Middle frontal gyrus (tissue), 1 donor: Measurements from ENCODE around the gene TIRAP.
"Not testable (repeated sequence)": the region's sequence is repeated elsewhere in the genome, so short reads cannot be mapped to it uniquely, and the experiment has no call there.

Source experiments
- DNase-seq: peaks from one replicate; pipeline ENCODE4 v3.0.0-alpha.2; 2015; ENCODE audit warnings: low spot score; ENCODE audit errors: extremely low spot score

TIRAP gene

GRCh38 chr11:126284829-126285228 lies 1.9 kb downstream of the TIRAP start:
- DNase-seq, result peak; percentile 33

GRCh38 chr11:126288237-126288636 lies 5.3 kb downstream of the TIRAP start:
- DNase-seq, result no peak

DNA sequence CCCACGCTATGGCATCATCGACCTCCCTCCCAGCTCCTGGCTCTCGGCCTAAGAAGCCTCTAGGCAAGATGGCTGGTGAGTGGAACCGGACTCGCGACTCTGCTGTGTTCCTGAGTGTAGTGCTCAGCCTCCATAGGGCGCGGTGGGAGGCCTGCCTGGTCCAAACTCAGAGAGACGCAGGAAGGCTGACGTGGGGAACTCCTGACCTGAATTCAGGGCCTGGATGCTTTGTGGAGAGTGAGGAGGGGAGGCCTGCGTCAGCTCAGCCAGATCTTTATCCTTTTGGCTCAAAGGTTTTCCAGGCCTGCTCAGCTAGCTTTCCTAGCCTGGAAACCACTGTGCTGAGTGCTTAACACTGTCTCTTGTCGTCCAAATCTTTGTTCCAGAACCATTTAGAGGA lies 8.0 kb downstream of the TIRAP start:
- DNase-seq, result no peak

DNA sequence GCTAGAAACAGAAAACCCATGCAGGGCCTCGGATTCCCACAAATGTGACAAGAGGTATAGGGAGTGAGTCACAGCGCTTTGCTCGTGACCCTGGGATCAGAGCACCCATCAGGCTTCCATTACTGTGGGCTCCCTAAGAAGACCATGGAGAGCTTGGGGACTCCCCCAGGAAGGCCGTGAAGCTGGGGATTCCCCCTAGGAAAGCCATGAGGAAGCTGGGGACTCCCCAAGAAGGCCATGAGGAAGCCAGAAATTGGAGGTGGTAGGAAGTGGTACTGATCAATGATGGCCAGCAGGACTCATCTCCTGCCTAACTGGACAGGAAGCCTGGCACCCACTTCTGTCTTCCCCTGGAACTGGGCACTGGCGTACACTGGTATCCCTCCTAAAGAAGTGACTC lies 10.8 kb downstream of the TIRAP start:
- DNase-seq, result no peak

DNA sequence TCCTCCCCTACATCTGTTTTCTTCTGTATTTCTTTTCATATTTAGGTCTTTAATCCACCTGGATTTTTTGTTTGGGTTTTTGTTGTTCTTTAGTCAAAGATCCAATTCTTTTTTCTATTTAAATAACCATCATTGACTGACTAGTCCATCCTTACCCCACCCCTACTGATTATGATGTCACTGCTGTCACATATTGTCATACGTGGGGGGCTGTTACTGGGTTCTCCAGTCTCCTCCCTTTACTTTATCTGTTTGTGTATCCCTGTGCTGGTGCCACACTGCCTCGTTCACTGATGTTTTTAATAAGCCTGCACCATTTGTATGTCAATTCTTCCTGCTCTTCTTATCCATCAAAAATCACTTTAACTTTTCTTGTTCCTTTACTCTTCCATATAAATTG lies 14.1 kb downstream of the TIRAP start:
- no peak for DNase-seq

DNA sequence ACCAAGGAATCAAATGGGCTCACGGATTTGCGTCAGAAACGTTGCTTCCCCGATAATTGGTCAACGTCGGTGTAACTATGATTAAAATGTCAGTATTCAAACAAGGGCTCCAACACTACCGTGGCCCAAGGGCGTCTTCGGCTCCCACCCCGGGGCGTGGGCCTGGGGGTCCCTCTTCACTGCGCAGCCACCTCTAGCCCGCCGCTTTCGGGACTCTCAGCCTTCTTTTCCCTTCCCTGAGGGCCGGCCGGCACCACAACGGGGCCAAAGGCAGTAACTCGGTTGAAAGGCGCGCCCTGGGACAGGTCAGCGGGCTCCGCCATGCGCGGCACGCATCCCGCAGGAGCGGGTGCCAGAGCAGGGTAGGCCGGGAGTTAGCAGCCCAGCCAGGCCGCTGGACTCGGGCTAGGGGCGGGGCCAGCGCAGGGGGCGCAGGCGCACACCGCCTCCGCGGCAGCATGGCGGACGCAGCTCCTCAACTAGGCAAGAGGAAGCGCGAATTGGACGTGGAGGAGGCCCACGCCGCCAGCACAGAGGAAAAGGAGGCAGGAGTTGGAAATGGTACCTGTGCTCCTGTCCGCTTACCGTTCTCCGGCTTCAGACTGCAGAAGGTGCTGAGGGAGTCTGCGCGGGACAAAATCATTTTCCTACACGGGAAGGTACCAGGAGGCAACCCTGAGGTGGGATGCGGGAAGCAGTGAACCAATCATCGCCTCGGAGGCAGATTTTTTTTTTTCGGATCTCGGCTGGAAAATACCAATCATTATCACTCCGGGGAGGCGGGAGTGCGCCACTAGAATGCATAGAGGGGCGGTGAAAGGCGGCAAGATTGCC lies 20.9 kb downstream of the TIRAP start, which contains the start of gene DCPS:
DCPS (plus strand) TSS at position 438 of the 834 bp plus-strand sequence; CDS start at position 459, 21 bp downstream.
- DNase-seq, result peak; percentile 85

GRCh38 chr11:126304457-126305075 lies 21.7 kb downstream of the TIRAP start:
- DNase-seq, result no peak

- no peak for DNase-seq
These were observed 22.8 kb downstream of the TIRAP start for GRCh38 chr11:126305699-126306098.

DNA sequence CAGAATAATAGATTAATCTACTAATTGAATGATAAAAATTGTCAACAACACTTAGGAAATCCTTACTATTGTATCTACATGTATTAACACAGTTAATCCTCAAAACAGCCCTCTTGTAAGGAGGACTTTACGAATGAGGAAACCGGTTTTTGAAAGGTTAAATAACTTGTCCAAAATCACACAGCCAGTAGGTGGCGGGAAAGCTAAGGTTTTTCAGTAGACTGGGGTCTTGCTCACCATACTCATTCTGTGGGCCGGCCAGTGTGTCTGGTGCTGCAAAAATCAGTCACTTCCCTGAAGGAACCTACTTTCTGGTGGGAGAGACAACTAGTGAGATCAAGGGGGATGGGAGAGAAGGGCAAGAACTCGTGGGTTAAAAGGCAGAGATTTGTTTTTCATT lies 24.8 kb downstream of the TIRAP start:
- DNase-seq, result no peak

DNA sequence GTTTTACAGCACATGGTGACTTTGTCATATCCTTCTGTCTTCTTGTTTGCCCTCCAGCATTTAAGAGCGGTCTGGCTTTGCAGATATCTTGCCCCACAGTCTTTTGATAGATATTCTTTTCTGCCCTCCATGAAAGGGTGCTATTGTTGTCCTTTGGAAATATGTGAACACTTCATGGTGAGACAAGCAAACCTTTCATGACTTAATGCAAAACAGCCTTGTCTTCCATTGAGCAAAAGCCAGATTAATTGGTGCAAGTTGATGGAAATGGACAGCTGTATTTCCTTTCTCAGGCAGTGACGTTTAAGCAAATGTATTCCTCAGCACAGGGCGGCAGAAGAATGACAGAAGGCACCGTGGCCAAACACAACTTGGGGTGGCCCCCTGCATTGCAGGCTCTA lies 25.4 kb downstream of the TIRAP start:
- DNase-seq, result no peak

DNA sequence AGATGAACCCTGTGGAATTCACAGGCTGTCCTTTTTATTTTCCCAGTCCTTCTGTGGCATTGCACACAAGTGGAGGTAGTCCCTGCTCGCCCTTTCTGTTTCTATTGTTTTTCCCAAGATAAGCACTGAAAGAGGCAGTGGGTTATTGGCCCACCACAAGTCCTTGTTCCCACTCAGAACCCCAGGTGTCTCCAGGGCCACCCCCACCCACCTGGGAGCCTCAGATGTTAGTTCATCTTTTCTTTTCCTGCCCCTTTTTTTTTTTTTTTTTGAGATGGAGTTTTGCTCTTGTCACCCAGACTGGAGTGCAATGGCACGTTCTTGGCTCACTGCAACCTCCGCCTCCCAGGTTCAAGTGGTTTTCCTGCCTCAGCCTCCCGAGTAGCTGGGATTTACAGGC lies 25.9 kb downstream of the TIRAP start:
- DNase-seq, result not testable (repeated sequence)

- peak; percentile 71 for DNase-seq
These were observed 27.5 kb downstream of the TIRAP start for GRCh38 chr11:126310200-126310991.

DNA sequence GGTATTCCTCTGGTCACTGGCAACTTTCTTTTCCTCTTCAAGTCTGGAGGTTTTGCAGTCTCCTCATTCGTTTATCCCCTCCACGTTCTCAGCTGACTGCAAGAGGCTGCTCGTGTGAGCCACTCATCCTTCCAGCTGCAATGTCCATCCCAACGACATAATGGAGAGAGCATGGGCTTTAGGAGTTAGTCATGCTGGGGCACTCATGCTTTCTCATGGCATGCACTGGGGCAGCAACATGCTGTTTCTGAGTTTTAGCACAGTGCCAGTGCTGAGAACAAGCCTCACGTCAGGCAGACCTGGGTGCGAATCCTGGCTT lies 28.1 kb downstream of the TIRAP start:
- DNase-seq, result no peak

GRCh38 chr11:126311401-126312291 lies 28.8 kb downstream of the TIRAP start:
- DNase-seq, result no peak

GRCh38 chr11:126312961-126313360 lies 30.1 kb downstream of the TIRAP start:
- DNase-seq, result no peak

- no peak for DNase-seq
These were observed 30.9 kb downstream of the TIRAP start for GRCh38 chr11:126313826-126314225.

GRCh38 chr11:126317432-126317755 lies 34.5 kb downstream of the TIRAP start:
- no peak for DNase-seq

DNA sequence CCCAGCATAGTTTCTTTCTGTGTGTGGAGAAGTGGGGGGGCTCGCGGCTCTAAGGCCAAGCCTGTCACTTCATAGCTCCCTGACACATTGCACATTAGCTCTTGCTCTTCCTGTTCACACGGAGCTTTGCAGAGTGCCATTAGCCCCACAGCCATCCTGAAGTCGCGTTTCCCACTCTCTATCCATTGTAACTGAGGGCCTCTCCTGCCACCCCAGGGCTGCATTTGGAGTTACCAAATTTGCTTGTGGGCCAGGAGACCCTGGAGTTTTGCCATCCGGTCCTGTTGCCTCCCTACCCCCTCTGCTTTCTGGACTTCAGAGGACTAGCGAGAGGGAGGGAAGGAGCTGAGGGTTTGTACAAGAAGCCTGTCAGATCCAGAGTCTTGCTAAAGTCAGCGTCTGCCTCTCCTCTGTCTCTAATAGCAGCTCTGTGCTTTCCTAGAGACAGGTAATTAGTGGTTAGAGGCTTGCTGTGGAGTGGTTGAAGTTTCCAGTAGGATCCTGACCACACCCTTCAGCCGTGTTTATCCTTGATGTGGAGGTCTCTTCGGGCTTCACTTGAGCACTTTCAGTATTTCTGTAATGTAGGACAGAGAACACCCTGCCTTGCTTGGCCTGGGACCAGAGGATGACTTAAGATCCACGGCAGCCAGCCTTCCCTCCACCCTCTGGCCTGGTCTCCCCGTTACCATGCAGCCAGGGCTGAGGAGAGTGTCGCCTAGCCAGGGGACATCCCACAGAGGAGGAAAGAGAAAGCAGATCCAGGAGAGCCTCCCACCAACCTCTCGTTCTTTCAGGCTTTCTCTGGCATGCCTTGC lies 35.1 kb downstream of the TIRAP start:
- DNase-seq, result no peak

DNA sequence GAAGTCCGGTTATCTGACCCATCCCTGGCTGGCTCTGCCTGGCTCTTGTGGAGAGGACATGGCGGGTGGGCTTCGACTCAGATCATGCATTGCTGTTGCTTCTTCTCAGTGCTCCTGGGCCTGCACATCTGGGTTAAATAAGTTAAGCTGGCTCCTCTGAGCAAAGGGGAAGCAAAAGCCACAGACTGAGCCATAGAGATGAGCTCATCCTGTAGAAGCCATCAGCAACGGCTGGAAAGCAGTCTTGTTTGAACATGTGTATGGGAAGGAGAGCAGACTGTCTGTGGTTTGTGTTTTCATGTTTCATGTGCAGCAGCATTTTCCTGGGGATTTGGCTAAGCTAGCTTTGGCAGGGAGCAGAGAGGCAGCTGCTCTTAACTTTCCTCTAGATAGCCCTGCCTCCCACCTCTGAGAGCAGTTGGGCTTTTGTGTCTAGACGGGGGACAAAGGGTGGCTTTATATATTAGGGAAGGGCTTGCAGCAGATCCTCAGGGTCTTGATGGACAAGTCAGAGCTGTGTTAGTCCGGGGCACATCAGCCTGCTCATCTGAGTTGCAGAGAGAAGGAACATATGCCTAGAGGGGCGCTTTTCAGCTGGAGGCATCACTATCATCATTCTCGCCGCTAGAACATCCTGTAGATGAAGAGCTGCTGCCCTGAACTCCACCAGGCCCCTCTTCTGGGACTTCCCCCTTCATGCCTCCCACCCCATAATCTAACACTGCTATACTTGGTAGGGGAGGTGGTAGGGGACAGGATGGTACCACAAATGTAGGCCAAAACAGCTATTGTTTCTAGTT lies 35.9 kb downstream of the TIRAP start:
- peak; percentile 33 for DNase-seq

DNA sequence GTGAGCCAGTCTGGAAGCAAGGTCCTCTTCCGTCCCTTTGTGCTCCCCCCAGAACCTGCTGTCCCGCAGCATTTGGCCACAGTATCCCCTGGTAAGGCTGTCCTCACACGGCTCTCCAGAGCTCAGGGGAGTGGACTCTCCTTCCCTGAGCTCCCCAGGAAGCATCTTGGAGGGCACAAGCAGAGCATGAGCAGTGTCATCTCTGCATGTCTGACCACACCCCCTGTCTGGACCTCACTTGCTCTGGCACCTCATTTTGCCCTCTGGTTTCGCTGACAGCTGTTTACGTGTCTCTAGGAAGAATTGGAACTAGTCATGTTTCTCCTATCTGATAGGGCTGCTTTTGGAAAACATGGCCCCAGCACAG lies 36.5 kb downstream of the TIRAP start:
- no peak for DNase-seq
